Effector memory CD4-positive, alpha-beta T cell (primary cell): ENCODE results near the gene HCN3.

Experiments
- DNase-seq, 3 donors: peaks; one replicate each; pipeline ENCODE4 v3.0.0-alpha.2; 2020
- H3K27ac ChIP-seq: 2 replicates; pipeline ENCODE4 v1.7.0; 2013; ENCODE audit warnings: mild to moderate bottlenecking, low read length, moderate library complexity; ENCODE audit not compliant: insufficient read depth, poor library complexity, severe bottlenecking
- H3K27me3 ChIP-seq: replicated peaks from 2 replicates; pipeline ENCODE4 v1.7.0; 2013; ENCODE audit warnings: mild to moderate bottlenecking, low read length; ENCODE audit not compliant: insufficient read depth, control insufficient read depth, poor library complexity, severe bottlenecking
- H3K36me3 ChIP-seq: 2 replicates; pipeline ENCODE4 v1.7.0; 2013; ENCODE audit warnings: mild to moderate bottlenecking, low read length, moderate library complexity; ENCODE audit not compliant: control insufficient read depth, insufficient read depth
- H3K4me1 ChIP-seq: 2 replicates; pipeline ENCODE4 v1.7.0; 2013; ENCODE audit warnings: low read length, mild to moderate bottlenecking; ENCODE audit not compliant: control insufficient read depth, insufficient read depth, poor library complexity, severe bottlenecking
- H3K4me3 ChIP-seq: 2 replicates; pipeline ENCODE4 v1.7.0; 2013; ENCODE audit warnings: low read length, low read depth, mild to moderate bottlenecking; ENCODE audit not compliant: insufficient read depth, poor library complexity, severe bottlenecking
- H3K9me3 ChIP-seq: 2 replicates; pipeline ENCODE4 v1.7.0; 2013; ENCODE audit warnings: mild to moderate bottlenecking, low read length, moderate library complexity; ENCODE audit not compliant: control insufficient read depth

Gene HCN3

DNA sequence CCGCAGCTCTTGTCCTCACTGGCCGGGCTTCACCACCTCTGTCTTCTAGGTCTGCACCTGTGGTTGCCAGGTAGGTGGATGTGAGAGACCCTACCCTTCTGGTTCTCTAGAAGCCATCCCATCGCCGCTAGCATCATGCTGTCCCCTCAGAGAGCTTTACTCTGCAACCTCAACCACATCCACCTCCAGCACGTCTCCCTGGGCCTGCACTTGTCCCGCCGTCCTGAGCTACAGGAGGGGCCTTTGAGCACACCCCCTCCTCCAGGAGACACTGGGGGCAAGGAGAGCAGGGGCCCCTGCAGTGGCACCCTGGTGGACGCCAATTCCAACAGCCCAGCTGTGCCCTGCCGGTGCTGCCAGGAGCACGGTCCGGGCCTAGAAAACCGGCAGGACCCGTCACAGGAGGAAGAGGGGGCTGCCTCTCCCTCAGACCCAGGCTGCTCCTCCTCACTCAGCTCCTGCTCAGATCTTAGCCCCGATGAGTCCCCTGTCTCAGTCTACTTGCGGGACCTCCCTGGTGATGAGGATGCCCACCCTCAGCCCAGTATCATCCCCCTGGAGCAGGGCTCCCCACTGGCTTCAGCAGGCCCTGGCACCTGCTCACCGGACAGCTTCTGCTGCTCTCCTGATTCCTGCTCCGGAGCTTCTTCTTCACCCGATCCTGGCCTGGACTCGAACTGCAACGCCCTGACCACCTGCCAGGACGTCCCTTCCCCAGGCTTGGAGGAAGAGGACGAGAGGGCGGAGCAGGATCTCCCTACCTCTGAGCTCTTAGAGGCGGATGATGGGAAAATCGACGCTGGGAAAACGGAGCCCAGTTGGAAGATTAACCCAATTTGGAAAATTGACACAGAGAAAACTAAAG, 44.6 kb downstream of the HCN3 start:
- Histone ChIP-seq H3K4me1 (peaks cover 15% of the 10 kb centered on the region), H3K36me3 (peaks cover 7% of the 10 kb centered on the region), H3K27me3 (no peaks in the 10 kb centered on the region), H3K27ac (no peak overlapping the region), H3K9me3 (no peaks in the 10 kb centered on the region), H3K4me3 (no peak overlapping the region)
- no peak for DNase-seq

GRCh38 chr1:155322571-155322952, 45.3 kb downstream of the HCN3 start:
- H3K4me3 ChIP-seq: peak overlapping the region; percentile 86
- H3K36me3 ChIP-seq: peaks cover 7% of the 10 kb centered on the region
- no peak overlapping the region for H3K27ac ChIP-seq
- H3K4me1 ChIP-seq: peaks cover 15% of the 10 kb centered on the region
- no peaks in the 10 kb centered on the region for H3K9me3 ChIP-seq
- no peak for DNase-seq
- H3K27me3 ChIP-seq: no peaks in the 10 kb centered on the region

DNA sequence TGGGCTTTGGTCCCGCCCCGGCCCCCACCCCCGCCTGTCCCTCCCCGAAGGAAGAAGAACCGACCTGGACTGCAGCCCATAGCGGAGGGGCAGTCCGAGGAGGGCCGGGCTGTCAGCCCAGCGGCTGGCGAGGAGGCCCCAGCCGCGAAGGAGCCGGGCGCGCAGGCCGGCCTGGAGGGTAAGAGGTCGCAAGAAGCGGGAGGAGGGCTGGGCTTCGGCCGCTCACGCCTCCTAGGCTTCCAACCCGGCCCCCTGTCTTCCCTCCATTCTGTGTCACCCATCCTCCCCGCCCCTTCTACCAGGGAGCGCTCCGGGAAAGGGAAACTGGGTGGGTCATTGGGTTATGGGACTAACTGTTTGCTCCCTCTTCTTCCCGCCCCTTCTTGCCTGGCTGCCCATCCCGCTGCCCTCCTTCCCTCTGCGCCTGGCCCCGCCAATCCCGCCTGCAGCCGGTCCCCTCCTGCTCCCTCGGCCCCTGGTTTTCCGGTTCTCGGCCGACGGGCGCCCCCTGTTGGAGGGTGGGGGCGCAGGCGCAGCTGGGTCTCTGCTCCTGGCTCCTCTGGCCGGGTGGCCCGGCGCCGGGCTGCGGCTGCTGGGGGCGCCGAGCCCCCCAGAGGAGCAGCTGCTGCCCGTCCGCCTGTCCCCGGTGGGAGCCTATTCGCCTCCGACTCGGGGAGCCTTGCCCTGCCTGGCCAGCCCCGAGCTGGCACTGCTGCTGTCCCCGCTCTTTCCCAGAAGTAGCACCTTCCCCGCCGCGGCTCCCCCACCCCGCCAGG, 45.9 kb downstream of the HCN3 start:
- peaks cover 4% of the 10 kb centered on the region for H3K36me3 ChIP-seq
- peak overlapping the region; percentile 86 for H3K4me3 ChIP-seq
- H3K27ac ChIP-seq: peak overlapping the region; percentile 90
- H3K27me3 ChIP-seq: no peaks in the 10 kb centered on the region
- DNase-seq: peak; percentile 67 to 76 (median 69)
- no peaks in the 10 kb centered on the region for H3K9me3 ChIP-seq
- H3K4me1 ChIP-seq: peaks cover 15% of the 10 kb centered on the region

GRCh38 chr1:155323729-155324036, 46.4 kb downstream of the HCN3 start:
- H3K27ac ChIP-seq: peak overlapping the region; percentile 90
- peak overlapping the region; percentile 86 for H3K4me3 ChIP-seq
- no peaks in the 10 kb centered on the region for H3K27me3 ChIP-seq
- no peaks in the 10 kb centered on the region for H3K36me3 ChIP-seq
- DNase-seq: peak; percentile 73 to 77 (median 73)
- peaks cover 15% of the 10 kb centered on the region for H3K4me1 ChIP-seq
- no peaks in the 10 kb centered on the region for H3K9me3 ChIP-seq

GRCh38 chr1:155324037-155324716, 46.9 kb downstream of the HCN3 start:
- Histone ChIP-seq H3K27me3 (no peaks in the 10 kb centered on the region), H3K9me3 (no peaks in the 10 kb centered on the region), H3K36me3 (no peaks in the 10 kb centered on the region), H3K4me3 (peak overlapping the region; percentile 86), H3K4me1 (peaks cover 15% of the 10 kb centered on the region), H3K27ac (peak overlapping the region; percentile 90)
- peak; percentile 83 to 90 (median 87) for DNase-seq

- Histone ChIP-seq H3K36me3 (peaks cover 2% of the 10 kb centered on the region), H3K27ac (peak overlapping the region; percentile 90), H3K9me3 (no peaks in the 10 kb centered on the region), H3K4me1 (peaks cover 15% of the 10 kb centered on the region), H3K4me3 (peak overlapping the region; percentile 86), H3K27me3 (no peaks in the 10 kb centered on the region)
- DNase-seq: no peak
These were observed 47.7 kb downstream of the HCN3 start for GRCh38 chr1:155324717-155325602.

DNA sequence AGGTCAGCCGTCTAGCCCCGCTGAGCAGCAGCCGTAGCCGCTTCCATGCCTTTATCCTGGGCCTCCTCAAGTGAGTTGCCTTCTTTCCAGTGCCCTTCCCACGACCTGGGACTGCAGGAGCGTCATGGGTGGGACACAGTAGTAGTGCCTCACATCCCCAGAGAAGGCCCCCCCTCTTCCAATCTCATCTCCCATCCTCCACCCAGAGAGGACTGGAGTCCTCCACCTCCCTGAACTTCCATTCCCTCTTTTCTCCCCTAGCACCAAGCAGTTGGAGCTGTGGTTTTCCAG, 48.3 kb downstream of the HCN3 start:
- DNase-seq: no peak
- Histone ChIP-seq H3K36me3 (peaks cover 8% of the 10 kb centered on the region), H3K27ac (no peak overlapping the region), H3K27me3 (no peaks in the 10 kb centered on the region), H3K4me1 (peaks cover 13% of the 10 kb centered on the region), H3K4me3 (no peak overlapping the region), H3K9me3 (no peaks in the 10 kb centered on the region)

GRCh38 chr1:155326020-155326526, 48.8 kb downstream of the HCN3 start:
- H3K36me3 ChIP-seq: peaks cover 13% of the 10 kb centered on the region
- peaks cover 10% of the 10 kb centered on the region for H3K4me1 ChIP-seq
- DNase-seq: no peak
- no peak overlapping the region for H3K27ac ChIP-seq
- H3K4me3 ChIP-seq: no peak overlapping the region
- no peaks in the 10 kb centered on the region for H3K9me3 ChIP-seq
- H3K27me3 ChIP-seq: no peaks in the 10 kb centered on the region

DNA sequence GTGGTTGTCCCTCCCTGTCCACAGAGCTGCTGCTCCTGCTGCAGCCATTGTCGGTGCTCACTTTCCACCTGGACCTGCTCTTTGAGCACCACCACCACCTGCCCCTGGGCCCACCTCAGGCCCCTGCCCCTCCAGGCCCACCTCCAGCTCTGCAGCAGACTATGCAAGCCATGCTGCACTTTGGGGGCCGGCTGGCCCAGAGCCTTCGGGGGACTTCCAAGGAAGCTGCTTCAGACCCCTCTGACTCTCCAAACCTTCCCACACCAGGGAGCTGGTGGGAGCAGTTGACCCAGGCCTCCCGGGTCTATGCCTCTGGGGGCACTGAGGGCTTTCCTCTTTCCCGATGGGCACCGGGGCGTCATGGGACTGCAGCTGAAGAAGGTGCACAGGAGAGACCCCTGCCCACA, 49.4 kb downstream of the HCN3 start:
- Histone ChIP-seq H3K36me3 (peaks cover 14% of the 10 kb centered on the region), H3K27ac (no peak overlapping the region), H3K9me3 (no peaks in the 10 kb centered on the region), H3K4me3 (no peak overlapping the region), H3K27me3 (no peaks in the 10 kb centered on the region), H3K4me1 (peaks cover 5% of the 10 kb centered on the region)
- no peak for DNase-seq
